GM23338 (cell line): ENCODE data around the gene LRSAM1. TPM values are rescaled to one million over a fixed set of nuclear protein-coding genes. Genes with fewer than 3 reads are reported as not detected.

ENCODE experiments used
- ATAC-seq: fragments of 200-7000 bp; cut with Tn5 transposase; 3 replicates; pipeline ENCODE4 v1.9.1; 2020
- DNase-seq: peaks from one replicate; pipeline ENCODE4 v3.0.0-alpha.2; 2015; ENCODE audit warnings: low spot score
- H2AFZ ChIP-seq: fragments of 200-600 bp; sonication (generic); 2 replicates; pipeline ENCODE4 v1.8.0; 2016; ENCODE audit warnings: antibody characterized with exemption, mild to moderate bottlenecking, moderate library complexity
- H3F3A ChIP-seq: fragments of 200-600 bp; sonication (generic); replicated peaks from 2 replicates; pipeline ENCODE4 v1.8.0; 2017; ENCODE audit warnings: antibody characterized with exemption, mixed run types, low read depth
- H3K27ac ChIP-seq: fragments of 200-600 bp; sonication (generic); 2 replicates; pipeline ENCODE4 v1.6.1; 2016; ENCODE audit warnings: low read depth
- H3K27me3 ChIP-seq: fragments of 200-600 bp; sonication (generic); 2 replicates; pipeline ENCODE4 v1.8.0; 2016; ENCODE audit warnings: mild to moderate bottlenecking, mixed run types, moderate library complexity; ENCODE audit not compliant: insufficient read depth
- H3K36me3 ChIP-seq: fragments of 200-600 bp; sonication (generic); 2 replicates; pipeline ENCODE4 v1.8.0; 2016; ENCODE audit warnings: mild to moderate bottlenecking; ENCODE audit not compliant: insufficient read depth
- H3K4me1 ChIP-seq: fragments of 200-600 bp; sonication (generic); 2 replicates; pipeline ENCODE4 v1.8.0; 2016; ENCODE audit warnings: mild to moderate bottlenecking, moderate library complexity; ENCODE audit not compliant: insufficient read depth
- H3K4me2 ChIP-seq: fragments of 200-600 bp; sonication (generic); 2 replicates; pipeline ENCODE4 v1.7.1; 2017; ENCODE audit warnings: mixed run types
- H3K4me3 ChIP-seq: fragments of 200-600 bp; sonication (generic); 2 replicates; pipeline ENCODE4 v1.6.1; 2016; ENCODE audit warnings: mixed run types
- H3K79me2 ChIP-seq: fragments of 200-600 bp; sonication (generic); replicated peaks from 2 replicates; pipeline ENCODE4 v1.8.0; 2017; ENCODE audit warnings: mild to moderate bottlenecking; ENCODE audit not compliant: insufficient read depth
- H3K9me2 ChIP-seq: fragments of 200-600 bp; sonication (generic); 2 replicates; pipeline ENCODE4 v1.8.0; 2017; ENCODE audit not compliant: insufficient read depth
- H4K20me1 ChIP-seq: fragments of 200-600 bp; sonication (generic); replicated peaks from 2 replicates; pipeline ENCODE4 v1.8.0; 2017; ENCODE audit warnings: mild to moderate bottlenecking; ENCODE audit not compliant: insufficient read depth
- H3K27ac Mint-ChIP-seq: 2 replicates; pipeline ENCODE4 v1.8.0; 2020; ENCODE audit warnings: inconsistent platforms, mild to moderate bottlenecking, moderate library complexity, mixed read lengths
- H3K27me3 Mint-ChIP-seq: 3 replicates; pipeline ENCODE4 v1.8.0; 2022; ENCODE audit warnings: low read depth, mild to moderate bottlenecking, moderate library complexity, mixed read lengths, inconsistent platforms; ENCODE audit not compliant: insufficient read depth, poor library complexity
- H3K36me3 Mint-ChIP-seq: 3 replicates; pipeline ENCODE4 v1.8.0; 2021; ENCODE audit warnings: low read depth, mild to moderate bottlenecking, inconsistent platforms, moderate library complexity, mixed read lengths
- H3K4me1 Mint-ChIP-seq: 3 replicates; pipeline ENCODE4 v1.8.0; 2020; ENCODE audit warnings: mild to moderate bottlenecking, inconsistent platforms, mixed read lengths
- H3K4me3 Mint-ChIP-seq: 3 replicates; pipeline ENCODE4 v1.8.0; 2021; ENCODE audit warnings: moderate library complexity, mild to moderate bottlenecking, inconsistent platforms, mixed read lengths
- H3K9me3 Mint-ChIP-seq: 3 replicates; pipeline ENCODE4 v1.8.0; 2020; ENCODE audit warnings: moderate library complexity, mild to moderate bottlenecking, inconsistent platforms, mixed read lengths
- ETS1 ChIP-seq: IDR thresholded peaks from 2 replicates; pipeline ENCODE4 v1.6.1; 2016; ENCODE audit warnings: antibody characterized with exemption
- EZH2 ChIP-seq: fragments of 200-600 bp; sonication (generic); IDR thresholded peaks from one replicate; pipeline ENCODE4 v1.8.0; 2017; ENCODE audit warnings: antibody characterized with exemption, mild to moderate bottlenecking, low read depth; ENCODE audit not compliant: unreplicated experiment
- EZH2phosphoT487 ChIP-seq: fragments of 200-600 bp; sonication (generic); IDR thresholded peaks from one replicate; pipeline ENCODE4 v1.8.1; 2018; ENCODE audit warnings: antibody characterized with exemption; ENCODE audit not compliant: unreplicated experiment
- JUNB ChIP-seq: IDR thresholded peaks from one replicate; pipeline ENCODE4 v1.6.1; 2016; ENCODE audit warnings: antibody characterized with exemption; ENCODE audit not compliant: unreplicated experiment
- NANOG ChIP-seq: IDR thresholded peaks from 2 replicates; pipeline ENCODE4 v1.6.1; 2016; ENCODE audit warnings: antibody characterized with exemption, borderline replicate concordance
- REST ChIP-seq: IDR thresholded peaks from one replicate; pipeline ENCODE4 v1.6.1; 2018; ENCODE audit warnings: antibody characterized with exemption; ENCODE audit not compliant: unreplicated experiment
- ZNF331 ChIP-seq: fragments of 250-450 bp; sonication (Bioruptor Pico); IDR thresholded peaks from 2 replicates; pipeline ENCODE4 v1.5.0; 2020; ENCODE audit warnings: low read depth, mild to moderate bottlenecking, moderate library complexity
- polyA plus RNA-seq: library from polyadenylated mRNA; unstranded; fragments of >200 nt; fragmentation: Nextera tagmentation; extraction: Ambion mirVana; gene quantifications from 2 replicates; pipeline ENCODE4 v1.2.1, GENCODE V29; 2016
- total RNA-seq: library from RNA; depleted of rRNA; stranded (reverse); fragments of >200 nt; shearing (Covaris generic); gene quantifications from 2 replicates; pipeline ENCODE4 v1.2.3, GENCODE V29; 2014

The LRSAM1 gene
- total and polyA plus RNA-seq, 2 experiments from 2014 or later = 12.8 to 21.9 TPM

- Histone ChIP-seq H3K4me1 (no peaks in the 10 kb centered on the region), H3F3A (peaks cover 6% of the 10 kb centered on the region; the same call in 1 of the 2 replicates), H3K4me3 (no peak overlapping the region), H3K27ac (peak overlapping the region; percentile 39; the same call in 1 of the 2 replicates), H4K20me1 (no peaks in the 10 kb centered on the region), H2AFZ (no peak overlapping the region), H3K4me2 (no peak overlapping the region), H3K36me3 (no peaks in the 10 kb centered on the region), H3K27me3 (no peaks in the 10 kb centered on the region), H3K9me2 (no peaks in the 10 kb centered on the region), H3K79me2 (no peaks in the 10 kb centered on the region)
- DNase-seq (no peak), ATAC-seq (no peak)
- H3K27ac Mint-ChIP-seq = no peak overlapping the region
- no peak overlapping the region for H3K4me3 Mint-ChIP-seq
- no peaks in the 10 kb centered on the region for H3K36me3 Mint-ChIP-seq
- H3K4me1 Mint-ChIP-seq = peaks cover 4% of the 10 kb centered on the region
- TF ChIP-seq REST (no peak), JUNB (no peak), ZNF331 (CRISPR knock-in tag) (no peak), EZH2 (no peak), ETS1 (no peak)
- no peaks in the 10 kb centered on the region for H3K9me3 Mint-ChIP-seq
- peaks cover 12% of the 10 kb centered on the region for H3K27me3 Mint-ChIP-seq
Observed at GRCh38 chr9:127502706-127503378, 51.5 kb downstream of the LRSAM1 start.

- Mint-ChIP-seq H3K27me3 (peaks cover 11% of the 10 kb centered on the region), H3K36me3 (no peaks in the 10 kb centered on the region; the same call in 2 of the 3 replicates), H3K27ac (0 out of 2 replicates have a peak overlapping the region, but pooled peaks have one; percentile 23), H3K4me1 (peaks cover 4% of the 10 kb centered on the region), H3K4me3 (no peak overlapping the region), H3K9me3 (no peaks in the 10 kb centered on the region)
- Histone ChIP-seq H3K27ac (peak overlapping the region; percentile 39; the same call in 1 of the 2 replicates), H3F3A (peaks cover 6% of the 10 kb centered on the region; the same call in 1 of the 2 replicates), H3K4me3 (no peak overlapping the region), H3K9me2 (no peaks in the 10 kb centered on the region), H3K4me1 (no peaks in the 10 kb centered on the region), H2AFZ (no peak overlapping the region), H3K4me2 (no peak overlapping the region), H3K36me3 (no peaks in the 10 kb centered on the region), H4K20me1 (no peaks in the 10 kb centered on the region), H3K27me3 (no peaks in the 10 kb centered on the region), H3K79me2 (no peaks in the 10 kb centered on the region)
- ATAC-seq = no peak
- DNase-seq = no peak
- TF ChIP-seq NANOG = no peak
- no peak for TF ChIP-seq REST
- TF ChIP-seq ETS1 = no peak
- no peak for TF ChIP-seq JUNB
- TF ChIP-seq ZNF331 (CRISPR knock-in tag) = no peak
- TF ChIP-seq EZH2 = no peak
- no peak for TF ChIP-seq EZH2phosphoT487
Observed at GRCh38 chr9:127503379-127503921, 52.1 kb downstream of the LRSAM1 start.
